HG03097 (cell line): ENCODE data around the gene POLR2E.
"Not testable (repeated sequence)": the region's sequence is repeated elsewhere in the genome, so short reads cannot be mapped to it uniquely, and the experiment has no call there.

Experiments used
- ATAC-seq: cut with Tn5 transposase; IDR thresholded peaks from one replicate; pipeline ENCODE4 v1.9.1; 2021; ENCODE audit not compliant: unreplicated experiment, low FRiP score

POLR2E gene

GRCh38 chr19:1126984-1127760 is 32.0 kb upstream of the POLR2E start:
- no peak for ATAC-seq

- no peak for ATAC-seq
These were observed 30.7 kb upstream of the POLR2E start for GRCh38 chr19:1125601-1126467.

GRCh38 chr19:1123885-1124677 is 28.9 kb upstream of the POLR2E start:
- ATAC-seq, result no peak

- ATAC-seq, result no peak
These were observed 28.2 kb upstream of the POLR2E start for GRCh38 chr19:1123381-1123780.

GRCh38 chr19:1122972-1123363 is 27.8 kb upstream of the POLR2E start:
- ATAC-seq, result no peak

- no peak for ATAC-seq
These were observed 27.1 kb upstream of the POLR2E start for GRCh38 chr19:1122021-1122971.

GRCh38 chr19:1121395-1121794 is 26.2 kb upstream of the POLR2E start:
- ATAC-seq, result no peak

GRCh38 chr19:1119475-1120217 is 24.5 kb upstream of the POLR2E start:
- ATAC-seq, result no peak

- ATAC-seq, result no peak
These were observed 23.8 kb upstream of the POLR2E start for GRCh38 chr19:1118999-1119398.

- ATAC-seq, result no peak
These were observed 22.5 kb upstream of the POLR2E start for GRCh38 chr19:1117654-1118053.

GRCh38 chr19:1116726-1117581 is 21.8 kb upstream of the POLR2E start:
- ATAC-seq, result no peak

GRCh38 chr19:1115646-1116420 is 20.7 kb upstream of the POLR2E start:
- no peak for ATAC-seq

- not testable (repeated sequence) for ATAC-seq
These were observed 19.6 kb upstream of the POLR2E start for GRCh38 chr19:1114728-1115127.

GRCh38 chr19:1113986-1114483 is 18.9 kb upstream of the POLR2E start:
- ATAC-seq, result no peak

- no peak for ATAC-seq
These were observed 18.1 kb upstream of the POLR2E start for GRCh38 chr19:1113030-1113985.
